Stomach (tissue), 4 donors: ENCODE measurements around the gene CIAO2B.

Source experiments
- POLR2A ChIP-seq, 4 donors: fragments of 450-650 bp; IDR thresholded peaks; one replicate each; pipeline ENCODE4 v1.6.1; 2016; ENCODE audit warnings: antibody characterized with exemption in 4 of 4, control low read depth in 2 of 4, mild to moderate bottlenecking in 1 of 4, moderate library complexity in 1 of 4
- POLR2AphosphoS5 ChIP-seq, 3 donors: sonication (generic); formaldehyde crosslinking; IDR thresholded peaks; one replicate each; pipeline ENCODE4 v1.6.1; 2016; ENCODE audit warnings: antibody characterized with exemption in 3 of 3
- TF ChIP-seq, protein P1 (sequence below), 7 experiments: fragments of 450-650 bp in 4 of 7; fragments of 200-600 bp in 3 of 7; sonication (generic) in 3 of 7; IDR thresholded peaks; one replicate each; pipeline ENCODE4 v1.5.1; 2016 to 2019; ENCODE audit warnings: antibody characterized with exemption in 7 of 7, control low read depth in 2 of 7, mild to moderate bottlenecking in 1 of 7

DNA sequence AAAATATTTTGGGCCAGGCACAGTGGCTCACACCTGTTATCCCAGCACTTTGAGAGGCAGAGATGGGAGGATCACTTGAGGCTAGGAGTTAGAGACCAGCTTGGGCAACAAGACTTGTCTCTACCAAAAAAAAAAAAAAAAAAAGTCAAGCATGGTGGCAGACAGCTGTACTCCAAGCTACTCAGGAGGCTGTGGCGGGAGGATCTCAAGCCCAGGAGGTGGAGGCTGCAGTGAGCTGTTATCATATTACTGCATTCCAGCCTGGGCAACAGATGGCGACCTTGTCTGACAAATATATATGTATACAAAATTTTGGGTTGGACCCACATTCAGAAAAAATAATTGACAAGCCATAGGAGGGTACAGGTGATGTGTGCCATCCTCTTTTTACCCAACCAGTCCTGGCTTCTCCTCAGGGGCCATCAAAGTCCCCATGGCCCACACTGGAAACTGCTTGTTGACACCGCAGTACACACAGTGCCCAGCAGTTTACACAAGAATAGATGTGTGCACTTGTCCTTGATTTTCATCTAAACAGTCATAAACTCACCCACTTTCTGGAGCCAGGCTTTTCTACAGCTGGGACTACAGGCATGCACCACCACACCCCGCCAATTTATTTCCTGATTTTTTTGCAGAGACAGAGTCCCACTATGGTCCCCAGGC lies 2.8 kb upstream of the CIAO2B start:
- TF ChIP-seq, protein P1, sequence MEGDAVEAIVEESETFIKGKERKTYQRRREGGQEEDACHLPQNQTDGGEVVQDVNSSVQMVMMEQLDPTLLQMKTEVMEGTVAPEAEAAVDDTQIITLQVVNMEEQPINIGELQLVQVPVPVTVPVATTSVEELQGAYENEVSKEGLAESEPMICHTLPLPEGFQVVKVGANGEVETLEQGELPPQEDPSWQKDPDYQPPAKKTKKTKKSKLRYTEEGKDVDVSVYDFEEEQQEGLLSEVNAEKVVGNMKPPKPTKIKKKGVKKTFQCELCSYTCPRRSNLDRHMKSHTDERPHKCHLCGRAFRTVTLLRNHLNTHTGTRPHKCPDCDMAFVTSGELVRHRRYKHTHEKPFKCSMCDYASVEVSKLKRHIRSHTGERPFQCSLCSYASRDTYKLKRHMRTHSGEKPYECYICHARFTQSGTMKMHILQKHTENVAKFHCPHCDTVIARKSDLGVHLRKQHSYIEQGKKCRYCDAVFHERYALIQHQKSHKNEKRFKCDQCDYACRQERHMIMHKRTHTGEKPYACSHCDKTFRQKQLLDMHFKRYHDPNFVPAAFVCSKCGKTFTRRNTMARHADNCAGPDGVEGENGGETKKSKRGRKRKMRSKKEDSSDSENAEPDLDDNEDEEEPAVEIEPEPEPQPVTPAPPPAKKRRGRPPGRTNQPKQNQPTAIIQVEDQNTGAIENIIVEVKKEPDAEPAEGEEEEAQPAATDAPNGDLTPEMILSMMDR (IDR thresholded peaks at IDR 0.05) = no peak
- TF ChIP-seq POLR2A (IDR thresholded peaks at IDR 0.05) (no peak), POLR2AphosphoS5 (IDR thresholded peaks at IDR 0.05) (no peak)
